NCI-H2196 treated with DMSO at 0.1 percent for 48 hours (cell line): ENCODE results near the gene DDX11.
"Not testable (repeated sequence)": the region's sequence is repeated elsewhere in the genome, so short reads cannot be mapped to it uniquely, and the experiment has no call there.

ENCODE experiments used
- DNase-seq: peaks from one replicate; lab custom pipeline; 2025; ENCODE audit not compliant: unreplicated experiment; lab: John Stamatoyannopoulos, UW

Gene DDX11

DNA sequence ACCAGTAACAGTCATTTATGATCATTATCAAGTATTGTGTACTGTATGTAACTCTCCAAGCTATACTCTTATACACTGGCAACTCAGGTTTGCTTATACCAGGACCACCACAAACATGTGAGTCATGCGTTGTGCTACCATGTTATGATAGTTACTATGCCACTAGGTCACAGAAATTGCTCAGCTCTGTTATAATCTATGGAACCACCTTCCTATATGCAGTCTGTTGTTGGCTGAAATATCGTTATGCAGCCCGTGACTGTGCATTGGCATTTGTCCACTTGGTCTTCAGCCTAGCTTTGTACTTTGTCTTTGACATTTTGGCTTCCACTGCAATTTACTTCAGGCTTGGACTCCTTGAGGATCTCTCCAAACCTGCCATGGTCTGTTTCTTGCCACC, 7.5 kb upstream of the DDX11 start:
- not testable (repeated sequence) for DNase-seq

DNA sequence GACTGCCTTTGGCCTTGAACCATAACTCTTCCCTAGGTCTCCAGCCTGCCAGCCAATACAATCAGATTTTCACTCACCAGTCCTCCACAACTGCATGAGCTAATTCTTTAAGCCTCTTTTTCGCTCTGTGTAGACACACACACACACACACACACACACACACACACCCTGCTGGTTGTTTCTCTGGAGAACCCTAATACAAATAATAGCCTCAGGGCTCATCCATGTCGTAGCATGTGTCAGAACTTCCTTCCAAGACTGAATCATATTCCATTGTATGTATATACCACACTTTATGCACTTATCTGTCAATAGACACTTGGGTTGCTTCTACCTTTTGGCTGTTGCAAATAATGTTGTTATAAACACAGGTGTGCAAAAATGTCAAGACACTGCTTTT, 6.0 kb upstream of the DDX11 start:
- DNase-seq: not testable (repeated sequence)

- DNase-seq: not testable (repeated sequence)
Measured at GRCh38 chr12:31070971-31071740, 2.5 kb upstream of the DDX11 start.

DNA sequence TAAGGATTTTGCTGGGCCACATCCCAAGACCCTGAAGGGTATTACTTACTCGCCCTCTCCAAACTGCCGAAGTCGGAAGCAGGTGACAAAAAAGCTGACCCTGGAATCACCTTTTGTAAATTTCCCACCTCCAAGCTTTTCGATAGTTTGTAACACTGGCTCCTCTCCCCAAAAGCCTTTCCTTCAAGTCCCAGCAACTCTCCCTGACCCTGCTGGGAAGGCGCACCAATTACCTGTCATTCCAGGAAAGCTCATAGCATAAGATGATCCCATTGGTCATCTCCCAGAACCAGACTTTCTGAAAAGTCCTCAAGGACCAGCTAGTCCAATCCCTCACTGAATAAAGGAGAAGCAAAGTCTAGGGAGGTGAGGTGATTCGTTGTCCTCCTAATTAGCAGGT, 698 bp upstream of the DDX11 start:
- not testable (repeated sequence) for DNase-seq

- DNase-seq: not testable (repeated sequence)
Measured at GRCh38 chr12:31074333-31074874, 744 bp downstream of the DDX11 start.

GRCh38 chr12:31076150-31076549, 2.5 kb downstream of the DDX11 start:
- DNase-seq: not testable (repeated sequence)

DNA sequence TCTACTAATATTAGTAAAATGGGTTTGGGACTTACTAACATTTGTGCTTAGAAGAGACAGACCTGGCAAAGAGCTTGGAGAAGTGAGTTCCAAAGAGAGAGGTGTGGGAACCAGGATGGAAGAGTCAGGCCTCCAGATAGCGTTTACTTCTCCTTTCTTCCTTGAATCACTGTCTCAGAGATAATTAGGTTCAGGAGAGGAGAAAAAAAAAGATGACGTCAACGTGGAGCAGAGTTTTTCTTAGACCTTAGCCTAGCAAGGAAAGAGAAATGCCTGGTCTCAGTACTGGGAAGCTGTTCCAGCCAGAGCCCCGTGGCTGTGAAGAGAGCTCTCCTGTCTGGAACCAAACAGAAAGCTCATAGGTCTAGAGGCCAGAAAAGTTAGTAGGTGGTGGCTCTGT, 3.4 kb downstream of the DDX11 start:
- not testable (repeated sequence) for DNase-seq

DNA sequence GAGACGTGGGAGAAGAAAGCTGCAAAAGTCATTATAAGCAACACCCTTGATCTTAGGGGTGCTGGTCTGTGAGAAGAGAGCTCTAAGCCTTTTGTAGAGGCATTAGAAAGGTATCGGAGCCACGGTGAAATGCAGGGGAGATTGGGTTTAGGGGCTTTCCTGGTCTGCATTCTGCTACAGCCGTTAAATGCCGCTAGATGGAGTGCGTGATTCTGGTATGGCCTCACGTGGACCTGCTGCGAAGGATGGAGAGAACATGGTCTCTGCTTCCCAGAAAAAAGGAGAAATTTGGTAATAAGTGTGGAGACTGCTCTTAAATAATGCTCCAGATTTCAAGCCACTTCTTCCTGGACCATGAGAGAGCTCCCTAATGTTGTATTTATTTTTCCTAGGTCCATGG, 4.3 kb downstream of the DDX11 start:
- not testable (repeated sequence) for DNase-seq

DNA sequence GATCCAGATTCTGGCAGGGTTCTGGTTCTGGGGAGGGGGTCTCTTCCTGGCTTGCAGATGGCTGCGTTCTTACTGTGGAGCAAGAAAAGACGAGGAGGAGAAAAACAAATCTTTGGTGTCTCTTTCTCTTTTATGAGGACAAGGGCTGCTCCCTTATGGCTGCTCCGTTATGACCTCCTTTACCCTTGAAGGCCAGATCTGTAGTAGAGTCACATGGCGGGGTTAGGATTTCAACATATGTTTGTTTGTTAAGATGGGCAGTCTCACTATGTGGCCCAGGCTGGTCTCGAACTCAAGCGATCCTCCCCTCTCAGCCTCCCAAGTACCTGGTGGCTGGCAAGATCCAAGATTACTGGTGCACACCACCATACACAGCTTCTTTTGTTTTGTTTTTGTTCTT, 5.8 kb downstream of the DDX11 start:
- not testable (repeated sequence) for DNase-seq

GRCh38 chr12:31080221-31080620, 6.6 kb downstream of the DDX11 start:
- not testable (repeated sequence) for DNase-seq

DNA sequence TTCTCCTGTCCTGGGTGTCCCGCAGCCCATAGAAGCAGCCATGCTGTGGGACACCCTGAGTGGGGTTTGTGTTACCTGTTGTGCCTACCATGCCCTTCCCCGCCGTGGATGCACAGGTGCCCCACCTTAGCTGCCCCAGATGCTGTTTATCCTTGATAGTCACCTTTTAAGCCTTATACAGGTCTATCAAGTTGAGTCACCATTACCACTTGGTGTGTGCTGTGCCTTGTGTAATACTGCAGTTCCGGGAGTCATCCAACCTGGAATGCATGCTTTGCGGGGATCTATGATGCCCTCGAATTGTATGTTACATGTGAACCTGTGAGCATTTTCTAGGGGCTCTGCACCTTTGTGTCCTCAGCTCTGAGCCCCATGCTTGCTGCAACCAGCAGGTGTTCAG, 7.6 kb downstream of the DDX11 start:
- DNase-seq: not testable (repeated sequence)

DNA sequence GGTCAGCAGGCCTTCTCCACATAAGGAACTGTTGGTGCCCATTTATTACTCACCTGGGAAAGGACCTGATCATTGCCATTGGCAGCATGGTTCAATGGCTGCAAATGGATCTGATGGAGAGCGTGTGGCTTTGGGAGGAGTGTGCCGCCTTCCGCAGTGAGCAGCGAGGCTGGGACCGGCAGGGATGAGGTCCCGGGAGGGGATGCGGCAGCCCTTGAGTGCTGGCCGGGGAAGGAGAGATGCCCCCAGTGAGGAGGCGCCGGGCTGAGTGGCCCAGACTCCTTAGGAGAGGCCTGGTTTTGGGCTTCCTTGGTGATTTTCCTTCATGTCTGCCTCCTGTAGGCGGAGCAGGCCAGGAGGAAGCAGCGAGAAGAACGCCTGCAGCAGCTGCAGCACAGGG, 10.6 kb downstream of the DDX11 start:
- not testable (repeated sequence) for DNase-seq

DNA sequence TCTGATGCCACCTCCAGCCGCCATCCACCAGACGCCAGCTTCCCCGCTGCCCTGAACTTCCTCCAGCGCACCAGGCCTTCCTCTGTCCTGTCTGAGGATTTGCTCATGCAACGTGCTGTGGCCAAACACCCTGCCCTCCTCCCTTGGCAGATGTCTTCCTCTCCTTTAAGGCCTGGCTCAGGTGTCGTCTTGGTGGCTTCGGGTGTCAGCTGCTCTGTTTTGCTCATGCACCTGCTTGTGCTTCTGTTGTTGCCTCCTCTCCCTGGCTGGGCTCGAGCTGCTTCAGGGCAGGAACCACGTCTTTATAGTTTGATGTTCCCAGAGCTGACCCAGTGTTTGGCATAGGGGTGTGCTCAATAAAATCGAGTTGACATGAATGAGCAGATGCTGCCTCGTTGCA, 12.4 kb downstream of the DDX11 start:
- not testable (repeated sequence) for DNase-seq

DNA sequence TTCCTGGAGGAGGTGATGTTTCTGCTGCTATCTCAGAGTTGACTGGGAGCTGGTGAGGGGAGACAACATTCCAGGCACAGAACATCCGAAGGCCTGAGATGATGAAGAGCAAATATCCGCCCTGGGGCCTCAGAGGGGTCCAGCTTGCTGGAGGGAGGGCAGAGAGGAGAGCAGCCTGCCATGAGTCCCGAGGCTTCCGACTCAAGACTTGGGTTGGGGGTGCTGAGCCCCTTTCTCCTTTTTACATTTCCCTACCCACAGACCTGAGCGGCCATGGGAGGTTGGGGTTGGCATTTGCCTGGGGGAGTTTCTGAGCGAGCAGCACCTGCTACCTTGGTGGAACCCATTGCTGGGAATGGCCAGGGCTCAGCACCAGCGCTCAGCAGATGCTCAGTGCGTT, 13.8 kb downstream of the DDX11 start:
- DNase-seq: not testable (repeated sequence)

DNA sequence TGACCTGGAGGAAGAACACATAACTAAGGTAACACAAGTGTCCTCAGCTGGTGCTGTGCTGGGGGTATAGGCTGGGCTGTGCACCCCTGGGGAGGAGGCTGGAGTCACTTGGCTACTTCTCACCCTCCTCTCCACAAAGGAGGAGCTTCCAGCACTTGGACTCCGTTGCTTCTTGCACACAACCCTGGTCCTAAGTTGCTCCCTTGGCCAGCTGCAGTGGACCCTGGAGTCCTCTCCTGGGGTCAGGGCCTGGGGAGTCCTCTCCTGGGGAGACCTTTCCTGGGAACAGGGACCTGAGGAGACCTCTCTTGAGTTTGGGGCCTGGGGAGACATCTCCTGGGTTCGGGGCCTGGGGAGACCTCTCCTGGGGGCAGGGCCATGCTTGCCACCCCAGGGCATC, 14.3 kb downstream of the DDX11 start:
- not testable (repeated sequence) for DNase-seq

DNA sequence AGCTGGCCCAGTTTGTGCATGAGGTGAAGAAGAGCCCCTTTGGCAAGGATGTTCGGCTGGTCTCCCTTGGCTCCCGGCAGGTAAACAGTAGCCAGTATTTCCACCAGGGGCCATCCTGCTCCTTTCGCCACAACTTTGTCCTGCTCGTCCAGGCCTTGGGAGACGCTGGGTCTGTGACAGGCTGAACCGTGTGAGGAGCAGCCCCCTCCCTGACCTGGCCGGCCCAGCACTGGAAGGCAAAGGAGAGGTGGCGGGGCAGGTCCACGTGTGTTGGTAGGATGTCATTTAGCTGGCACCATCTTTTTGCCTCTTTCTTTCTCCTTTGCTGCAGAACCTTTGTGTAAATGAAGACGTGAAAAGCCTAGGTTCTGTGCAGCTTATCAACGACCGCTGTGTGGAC, 15.4 kb downstream of the DDX11 start:
- no peak for DNase-seq

DNA sequence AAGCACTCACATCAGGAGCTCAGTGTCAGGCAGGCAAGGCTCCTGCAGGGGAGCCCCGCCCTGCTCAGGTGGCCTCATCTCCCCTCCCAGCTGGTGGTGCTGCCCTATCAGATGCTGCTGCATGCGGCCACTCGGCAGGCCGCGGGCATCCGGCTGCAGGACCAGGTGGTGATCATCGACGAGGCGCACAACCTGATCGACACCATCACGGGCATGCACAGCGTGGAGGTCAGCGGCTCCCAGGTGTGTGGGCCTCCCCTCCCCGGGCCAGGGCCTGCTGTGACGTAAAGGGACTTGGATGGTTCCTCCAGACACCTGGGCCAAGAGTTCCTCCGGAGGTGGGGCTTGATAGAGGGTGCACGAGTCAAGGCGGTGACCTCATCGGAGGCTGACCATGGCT, 18.0 kb downstream of the DDX11 start:
- DNase-seq: not testable (repeated sequence)

GRCh38 chr12:31092718-31093117, 19.1 kb downstream of the DDX11 start:
- not testable (repeated sequence) for DNase-seq

DNA sequence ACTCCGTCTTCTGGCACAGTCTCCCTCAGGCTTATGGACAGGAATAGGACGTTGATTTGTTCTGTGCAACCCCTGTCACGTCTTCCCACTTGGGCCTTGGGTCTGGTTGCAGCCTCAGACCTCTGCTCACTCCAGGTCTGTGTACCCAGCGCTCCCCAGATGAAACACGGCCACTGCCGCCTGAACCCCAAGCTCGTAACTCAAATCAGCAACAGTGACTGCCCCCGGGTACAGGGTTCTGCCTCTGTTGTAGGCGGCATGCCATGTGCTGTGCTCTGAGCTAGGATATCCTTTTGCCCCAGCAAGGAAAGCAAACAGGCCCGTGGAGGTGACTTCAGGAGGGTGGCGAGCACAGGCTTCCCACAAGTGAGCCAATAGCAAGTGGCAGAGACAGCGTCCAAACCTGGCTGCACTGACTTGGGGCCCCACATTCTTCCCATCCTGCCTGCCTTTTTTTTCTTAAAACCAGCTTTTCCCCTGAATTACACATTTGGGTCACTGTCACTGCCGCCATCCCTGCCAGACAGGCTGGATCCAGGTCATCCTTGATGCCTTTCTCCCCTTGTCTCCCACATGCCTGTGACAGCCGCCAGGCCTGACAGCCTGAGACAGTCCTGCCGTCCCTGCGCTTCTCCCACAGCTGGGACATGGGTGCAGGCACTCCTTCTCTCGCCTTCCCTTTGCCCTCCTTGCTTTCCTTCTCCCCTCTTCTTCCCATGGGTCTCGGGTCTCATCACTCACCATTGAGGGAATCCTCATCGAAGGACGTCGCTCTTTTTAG, 21.6 kb downstream of the DDX11 start:
- DNase-seq: not testable (repeated sequence)

GRCh38 chr12:31096251-31097065, 22.8 kb downstream of the DDX11 start:
- DNase-seq: not testable (repeated sequence)

DNA sequence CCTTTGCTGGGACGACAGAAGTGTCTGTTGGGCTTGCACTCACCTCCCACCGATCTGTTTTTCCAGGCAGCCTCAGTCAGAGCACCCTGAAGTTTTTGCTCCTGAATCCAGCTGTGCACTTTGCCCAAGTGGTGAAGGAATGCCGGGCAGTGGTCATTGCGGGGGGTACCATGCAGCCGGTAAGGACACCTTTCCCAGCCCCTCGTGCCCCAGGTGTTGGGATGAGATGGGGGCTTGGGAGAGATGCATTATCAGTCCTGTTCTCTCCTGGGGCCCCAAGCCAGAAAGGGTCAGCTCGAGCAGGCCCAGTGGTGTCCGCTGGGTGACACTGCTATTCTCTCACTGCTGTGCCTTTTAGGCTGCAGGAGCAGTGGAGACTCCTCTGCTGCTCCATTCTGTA, 24.2 kb downstream of the DDX11 start:
- not testable (repeated sequence) for DNase-seq
